NCI-H1105 treated with DMSO at 0.1 percent for 48 hours (cell line): Measurements from ENCODE around the gene GPC5.

Source experiments
- DNase-seq: peaks from one replicate; lab custom pipeline; 2025; lab: John Stamatoyannopoulos, UW

The GPC5 gene

GRCh38 chr13:91592056-91593014 lies 193.9 kb downstream of the GPC5 start:
- no peak for DNase-seq

- DNase-seq = no peak
Measured at GRCh38 chr13:91593456-91593855, 195.0 kb downstream of the GPC5 start.

- DNase-seq = no peak
Measured at GRCh38 chr13:91594061-91594460, 195.6 kb downstream of the GPC5 start.

GRCh38 chr13:91595677-91596076 lies 197.3 kb downstream of the GPC5 start:
- no peak for DNase-seq

GRCh38 chr13:91596842-91597241 lies 198.4 kb downstream of the GPC5 start:
- DNase-seq = no peak

GRCh38 chr13:91598655-91599054 lies 200.2 kb downstream of the GPC5 start:
- no peak for DNase-seq

- DNase-seq = no peak
Measured at GRCh38 chr13:91601273-91601672, 202.9 kb downstream of the GPC5 start.

- DNase-seq = no peak
Measured at GRCh38 chr13:91601807-91602206, 203.4 kb downstream of the GPC5 start.

GRCh38 chr13:91609353-91609752 lies 210.9 kb downstream of the GPC5 start:
- DNase-seq = no peak

- DNase-seq = no peak
Measured at GRCh38 chr13:91618315-91618714, 219.9 kb downstream of the GPC5 start.

- DNase-seq = no peak
Measured at GRCh38 chr13:91620670-91621141, 222.3 kb downstream of the GPC5 start.

GRCh38 chr13:91621161-91621560 lies 222.7 kb downstream of the GPC5 start:
- no peak for DNase-seq

GRCh38 chr13:91621963-91622362 lies 223.5 kb downstream of the GPC5 start:
- no peak for DNase-seq

- no peak for DNase-seq
Measured at GRCh38 chr13:91622778-91623550, 224.5 kb downstream of the GPC5 start.

GRCh38 chr13:91627952-91628739 lies 229.7 kb downstream of the GPC5 start:
- no peak for DNase-seq

GRCh38 chr13:91630946-91631345 lies 232.5 kb downstream of the GPC5 start:
- no peak for DNase-seq

GRCh38 chr13:91632086-91632485 lies 233.7 kb downstream of the GPC5 start:
- no peak for DNase-seq

- DNase-seq = no peak
Measured at GRCh38 chr13:91639330-91639729, 240.9 kb downstream of the GPC5 start.

GRCh38 chr13:91643394-91643793 lies 245.0 kb downstream of the GPC5 start:
- DNase-seq = no peak

GRCh38 chr13:91644806-91645205 lies 246.4 kb downstream of the GPC5 start:
- DNase-seq = no peak

- no peak for DNase-seq
Measured at GRCh38 chr13:91647361-91647990, 249.1 kb downstream of the GPC5 start.

- DNase-seq = no peak
Measured at GRCh38 chr13:91648012-91648411, 249.6 kb downstream of the GPC5 start.
